Measurements from ENCODE around the gene RAN. TPM values are rescaled to one million over a fixed set of nuclear protein-coding genes. Genes with fewer than 3 reads are reported as not detected.
A peak's percentile ranks its signal among the peaks of the same experiment; 100 is the strongest.
"Not testable (repeated sequence)": the region's sequence is repeated elsewhere in the genome, so short reads cannot be mapped to it uniquely, and the experiment has no call there.

Gene RAN
- polyA plus RNA-seq, 5 donors: 515 to 688 (median 571) TPM

- no peak for DNase-seq
Observed at GRCh38 chr12:130846369-130846768, 25.5 kb upstream of the RAN start.

- no peak for DNase-seq
Observed at GRCh38 chr12:130847112-130847511, 24.8 kb upstream of the RAN start.

- not testable (repeated sequence) for DNase-seq
Observed at GRCh38 chr12:130848105-130848504, 23.8 kb upstream of the RAN start.

GRCh38 chr12:130848785-130849305 lies 23.0 kb upstream of the RAN start:
- DNase-seq: not testable (repeated sequence)

- peak in 1 of 2 donors; percentile 27 for DNase-seq
Observed at GRCh38 chr12:130849561-130850417, 22.1 kb upstream of the RAN start.

GRCh38 chr12:130850418-130851021 lies 21.3 kb upstream of the RAN start:
- no peak for DNase-seq

GRCh38 chr12:130856088-130856487 lies 15.8 kb upstream of the RAN start:
- no peak for DNase-seq

GRCh38 chr12:130858084-130858483 lies 13.8 kb upstream of the RAN start:
- DNase-seq: no peak

GRCh38 chr12:130859161-130859560 lies 12.7 kb upstream of the RAN start:
- DNase-seq: no peak

GRCh38 chr12:130860311-130860710 lies 11.6 kb upstream of the RAN start:
- DNase-seq: no peak

GRCh38 chr12:130862161-130862560 lies 9.7 kb upstream of the RAN start:
- DNase-seq: no peak

GRCh38 chr12:130862771-130863170 lies 9.1 kb upstream of the RAN start:
- DNase-seq: not testable (repeated sequence)

- DNase-seq: no peak
Observed at GRCh38 chr12:130863298-130863697, 8.6 kb upstream of the RAN start.

GRCh38 chr12:130868412-130868811 lies 3.5 kb upstream of the RAN start:
- no peak for DNase-seq

- peak in 1 of 2 donors; percentile 57 for DNase-seq
Observed at GRCh38 chr12:130870442-130871285, 1.2 kb upstream of the RAN start.

GRCh38 chr12:130872179-130873096 lies 572 bp downstream of the RAN start:
- DNase-seq: peak in 1 of 2 donors; percentile 29

GRCh38 chr12:130873106-130873795 lies 1.4 kb downstream of the RAN start:
- DNase-seq: no peak

- no peak for DNase-seq
Observed at GRCh38 chr12:130873825-130874224, 2.0 kb downstream of the RAN start.

- DNase-seq: no peak
Observed at GRCh38 chr12:130874696-130875095, 2.8 kb downstream of the RAN start.

GRCh38 chr12:130875193-130875592 lies 3.3 kb downstream of the RAN start:
- no peak for DNase-seq

Measured in right lung (tissue), 5 donors.